ENCODE measurements around the gene PEMT.

The PEMT gene

GRCh38 chr17:17516941-17517720 is 74.4 kb downstream of the PEMT start:
- H3K4me3 ChIP-seq (ENCODE audit: low read length) = no peak overlapping the region
- TF ChIP-seq ZNF274 (IDR thresholded peaks at IDR 0.05; ENCODE audit: low read depth, low read length) = no peak

DNA sequence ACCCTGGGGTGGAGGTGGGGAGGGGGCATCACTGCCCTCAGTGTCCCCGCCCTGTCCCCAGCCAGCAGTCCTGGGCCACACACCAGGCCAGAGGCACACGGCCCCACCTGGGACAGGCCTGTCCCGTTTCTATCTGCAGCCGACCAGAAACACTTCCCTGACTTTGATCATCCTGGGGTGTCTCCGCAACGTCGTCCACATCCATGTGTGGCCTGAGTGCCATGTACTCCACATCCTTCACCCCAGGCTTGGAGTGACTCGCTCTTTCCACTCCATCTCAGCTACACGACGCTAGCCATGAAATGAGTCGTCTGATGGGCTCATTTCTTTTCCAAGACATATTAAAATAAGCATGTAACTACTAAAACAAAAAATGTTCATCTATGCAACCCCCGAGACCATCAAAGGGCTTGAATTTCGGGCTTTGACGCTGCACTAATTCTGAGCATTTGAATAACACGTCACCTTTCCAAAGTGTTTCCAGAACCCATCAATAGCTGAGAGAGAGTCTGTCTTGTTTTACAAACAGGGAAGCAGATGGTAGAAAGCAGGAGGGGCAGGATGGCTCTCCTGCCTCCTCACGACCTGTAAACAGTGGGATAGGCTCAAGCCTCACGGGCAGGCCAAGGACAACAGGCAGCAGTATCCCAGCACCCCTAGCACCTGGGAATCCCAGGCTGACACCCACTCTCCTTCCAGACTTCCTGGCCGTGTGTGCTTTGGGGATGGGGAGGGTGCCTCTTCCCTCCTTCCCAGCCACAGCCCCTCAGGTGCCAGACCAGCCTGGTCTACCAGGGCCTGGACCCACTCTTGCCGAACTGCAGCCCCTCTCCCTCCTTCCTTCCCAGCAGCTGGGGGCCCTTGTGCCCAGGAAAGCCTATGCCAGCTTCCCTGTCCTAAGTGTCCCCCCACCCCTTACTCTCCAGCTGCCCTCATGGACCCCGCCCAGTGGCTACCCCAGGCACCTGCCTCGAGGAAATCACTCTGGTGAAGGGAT is 75.3 kb downstream of the PEMT start:
- no peak overlapping the region for H3K4me3 ChIP-seq (ENCODE audit: low read length)
- no peak for TF ChIP-seq ZNF274 (IDR thresholded peaks at IDR 0.05; ENCODE audit: low read depth, low read length)

GRCh38 chr17:17514993-17515933 is 76.2 kb downstream of the PEMT start:
- H3K4me3 ChIP-seq (ENCODE audit: low read length) = no peak overlapping the region
- no peak for TF ChIP-seq ZNF274 (IDR thresholded peaks at IDR 0.05; ENCODE audit: low read depth, low read length)

DNA sequence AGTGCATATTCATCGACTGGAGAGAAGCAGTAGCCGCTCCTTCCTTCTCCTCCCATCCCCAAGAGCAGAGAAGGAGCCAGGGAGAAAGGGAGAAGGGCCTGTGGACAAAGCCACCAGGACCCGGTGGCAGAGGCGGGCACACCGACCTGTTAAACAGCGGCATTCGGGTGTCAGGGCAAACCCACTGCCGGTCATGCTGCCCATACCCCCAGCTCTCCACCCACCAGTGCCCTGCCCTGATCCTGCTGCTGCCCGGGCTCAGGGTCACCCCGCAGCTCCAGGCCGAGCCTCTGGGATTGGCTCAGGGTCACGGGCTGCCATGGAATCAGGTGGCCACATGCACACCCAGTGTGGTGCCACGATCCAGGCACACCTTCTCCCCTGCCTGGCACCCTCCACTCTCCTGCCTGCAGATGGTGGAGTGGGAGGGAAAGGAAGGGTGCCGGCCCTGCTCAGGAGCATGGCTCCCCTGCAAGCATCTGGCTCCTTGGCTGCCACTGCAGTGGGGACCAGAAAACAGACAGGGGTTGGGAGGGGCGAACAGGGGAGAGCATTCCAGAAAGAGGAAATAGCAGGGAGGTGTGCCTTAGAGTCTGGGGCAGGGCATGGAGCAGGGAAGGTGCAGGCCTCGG is 77.0 kb downstream of the PEMT start:
- no peak overlapping the region for H3K4me3 ChIP-seq (ENCODE audit: low read length)
- TF ChIP-seq ZNF274 (IDR thresholded peaks at IDR 0.05; ENCODE audit: low read depth, low read length) = no peak

GRCh38 chr17:17513626-17514025 is 77.9 kb downstream of the PEMT start:
- no peak for TF ChIP-seq ZNF274 (IDR thresholded peaks at IDR 0.05; ENCODE audit: low read depth, low read length)
- no peak overlapping the region for H3K4me3 ChIP-seq (ENCODE audit: low read length)

DNA sequence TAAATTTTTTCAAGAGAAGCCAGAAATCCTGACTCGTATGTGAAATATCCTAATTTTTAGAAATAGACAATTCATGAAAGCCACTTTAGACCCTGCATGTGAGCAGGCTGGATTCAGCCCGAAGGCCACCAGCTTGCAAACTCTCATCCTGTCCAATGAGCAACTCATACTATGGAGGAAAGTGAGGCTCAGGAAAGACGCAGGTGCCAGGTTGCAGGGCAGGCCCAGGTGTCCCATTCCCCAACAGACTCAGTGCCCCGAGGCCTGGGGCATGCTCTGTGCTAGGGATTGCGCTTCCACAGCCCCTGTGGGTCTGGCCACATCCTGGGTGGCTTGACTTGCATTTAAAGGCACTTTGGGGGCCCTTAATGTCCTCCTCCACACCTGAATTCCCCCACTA is 78.6 kb downstream of the PEMT start:
- no peak for TF ChIP-seq ZNF274 (IDR thresholded peaks at IDR 0.05; ENCODE audit: low read depth, low read length)
- H3K4me3 ChIP-seq (ENCODE audit: low read length) = no peak overlapping the region

GRCh38 chr17:17511881-17512858 is 79.3 kb downstream of the PEMT start:
- no peak overlapping the region for H3K4me3 ChIP-seq (ENCODE audit: low read length)
- TF ChIP-seq ZNF274 (IDR thresholded peaks at IDR 0.05; ENCODE audit: low read depth, low read length) = no peak

- no peak overlapping the region for H3K4me3 ChIP-seq (ENCODE audit: low read length)
- no peak for TF ChIP-seq ZNF274 (IDR thresholded peaks at IDR 0.05; ENCODE audit: low read depth, low read length)
Observed at GRCh38 chr17:17511293-17511741, 80.2 kb downstream of the PEMT start.

DNA sequence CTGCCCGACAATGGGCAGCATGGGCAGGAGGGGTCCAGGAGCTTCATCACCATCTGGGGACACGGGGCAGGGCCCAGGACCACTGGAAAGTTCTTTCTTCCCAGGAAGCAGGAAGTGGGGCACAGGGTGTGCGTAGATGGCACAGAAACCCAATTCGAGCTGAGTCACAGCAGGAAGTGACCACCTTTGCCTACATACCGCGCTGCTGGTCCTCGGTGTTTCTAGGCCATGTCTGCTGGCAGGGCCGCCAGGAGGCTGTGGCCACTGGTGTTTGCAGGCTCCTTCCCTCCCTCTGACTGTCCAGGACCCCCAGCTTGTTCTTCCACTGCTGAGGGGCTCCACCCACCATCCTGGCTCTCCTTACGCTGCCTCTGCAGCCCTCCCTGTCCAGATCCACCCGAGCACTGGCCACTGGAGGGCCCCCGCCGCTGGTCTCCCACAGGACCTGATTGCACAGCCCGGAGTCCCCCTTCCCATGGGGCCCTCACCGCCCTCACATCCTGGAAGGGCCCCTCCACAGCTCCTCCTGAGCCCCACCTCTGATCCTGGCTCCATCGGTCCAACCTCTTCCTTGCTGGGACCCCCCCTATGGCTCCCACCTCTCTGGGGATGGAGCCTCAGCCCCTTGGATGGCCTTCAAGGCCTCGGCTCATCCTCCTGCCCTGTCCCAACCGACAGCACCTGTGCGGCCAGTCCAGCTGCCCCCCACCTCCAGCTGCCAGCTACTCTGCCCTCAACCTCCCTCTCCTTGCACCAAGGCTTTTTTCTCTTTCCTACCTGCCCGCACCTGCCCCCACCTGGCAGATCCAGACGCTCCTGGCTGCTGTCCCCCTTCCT is 80.8 kb downstream of the PEMT start:
- no peak for TF ChIP-seq ZNF274 (IDR thresholded peaks at IDR 0.05; ENCODE audit: low read depth, low read length)
- no peak overlapping the region for H3K4me3 ChIP-seq (ENCODE audit: low read length)

GRCh38 chr17:17509601-17510425 is 81.7 kb downstream of the PEMT start:
- TF ChIP-seq ZNF274 (IDR thresholded peaks at IDR 0.05; ENCODE audit: low read depth, low read length) = no peak
- no peak overlapping the region for H3K4me3 ChIP-seq (ENCODE audit: low read length)

Data from GM08714 (cell line).